Naive thymus-derived CD4-positive, alpha-beta T cell (primary cell): ENCODE measurements around the gene PCNP. TPM values are rescaled to one million over a fixed set of nuclear protein-coding genes. Genes with fewer than 3 reads are reported as not detected.

ENCODE experiments used
- ATAC-seq: fragments of 150-1000 bp; cut with Tn5 transposase; 2 replicates; pipeline ENCODE4 v1.10.0; 2021; ENCODE audit warnings: mild to moderate bottlenecking, moderate library complexity
- CTCF ChIA-PET: fragments of 350-600 bp; sonication (Branson Sonifier 250); formaldehyde crosslinking; loops from one replicate; lab custom pipeline; 2021; ENCODE audit warnings: antibody characterized with exemption; lab: Charles Lee
- POLR2A ChIA-PET: fragments of 350-600 bp; sonication (Branson Sonifier 250); formaldehyde crosslinking; loops from one replicate; lab custom pipeline; 2021; ENCODE audit warnings: antibody characterized with exemption, inconsistent platforms; lab: Charles Lee
- DNase-seq, 9 donors: peaks; one replicate each; pipeline versions ENCODE4 v3.0.0 to v3.0.0-alpha.2; 2020 to 2022; ENCODE audit warnings: mixed read lengths in 1 of 9
- H3K27ac ChIP-seq: one replicate; pipeline ENCODE4 v1.7.0; 2013; ENCODE audit warnings: mild to moderate bottlenecking, low read depth, low read length, moderate library complexity
- H3K27me3 ChIP-seq, 2 donors: one replicate each; pipeline ENCODE4 v1.7.0; 2013; ENCODE audit warnings: low read length in 2 of 2, mild to moderate bottlenecking in 2 of 2, moderate library complexity in 2 of 2; ENCODE audit not compliant: control insufficient read depth in 2 of 2, insufficient read depth in 2 of 2
- H3K36me3 ChIP-seq, 3 experiments: 1 replicate in 2 of 3; 2 replicates in 1 of 3; pipeline ENCODE4 v1.7.0; 2013; ENCODE audit warnings: low read length in 3 of 3, mild to moderate bottlenecking in 3 of 3, moderate library complexity in 1 of 3; ENCODE audit not compliant: insufficient read depth in 3 of 3, control insufficient read depth in 2 of 3
- H3K4me1 ChIP-seq, 2 donors: one replicate each; pipeline ENCODE4 v1.7.0; 2013; ENCODE audit warnings: low read length in 2 of 2, mild to moderate bottlenecking in 2 of 2, moderate library complexity in 1 of 2; ENCODE audit not compliant: control insufficient read depth in 2 of 2, insufficient read depth in 2 of 2
- H3K4me3 ChIP-seq: 2 replicates; pipeline ENCODE4 v1.7.0; 2013; ENCODE audit warnings: mild to moderate bottlenecking, low read length
- H3K9me3 ChIP-seq, 3 experiments: 1 replicate in 2 of 3; 2 replicates in 1 of 3; pipeline ENCODE4 v1.7.0; 2013; ENCODE audit warnings: low read length in 3 of 3; ENCODE audit not compliant: control insufficient read depth in 2 of 3
- H3K27ac Mint-ChIP-seq, 9 donors: one replicate each; pipeline ENCODE4 v1.8.0; 2020 to 2022; ENCODE audit warnings: mixed read lengths in 9 of 9, mild to moderate bottlenecking in 8 of 9, moderate library complexity in 5 of 9, inconsistent platforms in 2 of 9
- H3K27me3 Mint-ChIP-seq, 5 donors: one replicate each; pipeline ENCODE4 v1.8.0; 2021 to 2022; ENCODE audit warnings: mixed read lengths in 5 of 5, mild to moderate bottlenecking in 1 of 5
- H3K36me3 Mint-ChIP-seq, 5 donors: one replicate each; pipeline ENCODE4 v1.8.0; 2020 to 2022; ENCODE audit warnings: mixed read lengths in 5 of 5, mild to moderate bottlenecking in 3 of 5, inconsistent platforms in 1 of 5
- H3K4me1 Mint-ChIP-seq, 7 donors: one replicate each; pipeline ENCODE4 v1.8.0; 2020 to 2022; ENCODE audit warnings: mixed read lengths in 7 of 7, mild to moderate bottlenecking in 3 of 7, inconsistent platforms in 1 of 7
- H3K4me3 Mint-ChIP-seq, 10 donors: one replicate each; pipeline ENCODE4 v1.8.0; 2020 to 2022; ENCODE audit warnings: mild to moderate bottlenecking in 10 of 10, mixed read lengths in 10 of 10, moderate library complexity in 6 of 10, inconsistent platforms in 2 of 10
- H3K9me3 Mint-ChIP-seq, 11 donors: one replicate each; pipeline ENCODE4 v1.8.0; 2020 to 2022; ENCODE audit warnings: mixed read lengths in 11 of 11, mild to moderate bottlenecking in 4 of 11, inconsistent platforms in 1 of 11, moderate library complexity in 1 of 11
- intact Hi-C, 2 donors: fragments of 100-400 bp; cut with micrococcal nuclease; formaldehyde crosslinking; loops; one replicate each; pipeline ENCODE4 v1.15.1; 2023
- polyA plus RNA-seq, 2 donors: library from polyadenylated mRNA; unstranded; fragments of 300-500 nt; fragmentation: Illumina TruSeq; gene quantifications; one replicate each; pipeline ENCODE4 v1.2.3, GENCODE V29; 2021
- total RNA-seq, 6 experiments: library from RNA in 5 of 6; stranded (reverse) in 5 of 6; gene quantifications; 1 replicate in 5 of 6; 2 replicates in 1 of 6; pipeline ENCODE4 v1.2.3 and lab custom pipeline; 2021 to 2026

Gene PCNP
- total and polyA plus RNA-seq, 7 experiments from 2014 or later, result 78.2 to 172 (median 154) TPM

- Mint-ChIP-seq H3K27ac (no peak overlapping the region), H3K4me1 (peaks cover 0 to 8% (median 6%) of the 10 kb centered on the region in 7 donors), H3K9me3 (no peaks in the 10 kb centered on the region), H3K27me3 (peaks cover 7 to 16% (median 10%) of the 10 kb centered on the region in 5 donors), H3K4me3 (no peak overlapping the region), H3K36me3 (peaks cover 0 to 5% (median 0%) of the 10 kb centered on the region in 5 donors)
- intact Hi-C loops, result no loop called here
- H3K36me3 ChIP-seq, result no peaks in the 10 kb centered on the region
- ATAC-seq, result no peak
- peaks cover 0 to 3% of the 10 kb centered on the region in 2 donors for H3K4me1 ChIP-seq
- H3K27me3 ChIP-seq, result no peaks in the 10 kb centered on the region
- H3K9me3 ChIP-seq, result no peaks in the 10 kb centered on the region
- DNase-seq, result no peak
- no peak overlapping the region for H3K4me3 ChIP-seq
- CTCF ChIA-PET, result interaction anchor here (0.8 to 1.3 kb wide), 2 partner anchors 22 to 121 kb away, joined by 3 to 5 read pairs; no protein-coding TSS in a partner anchor
- POLR2A ChIA-PET, result no interaction called here
- H3K27ac ChIP-seq, result no peak overlapping the region
Measured at GRCh38 chr3:101556064-101556463, 17.9 kb upstream of the PCNP start.

- no peaks in the 10 kb centered on the region for H3K27me3 ChIP-seq
- H3K9me3 Mint-ChIP-seq, result no peaks in the 10 kb centered on the region
- CTCF ChIA-PET, result interaction anchor here (0.6 to 1.3 kb wide), 2 partner anchors 12 to 232 kb away, joined by 3 to 5 read pairs; partner anchors contain the start of gene PCNP
- peaks cover 19 to 48% (median 38%) of the 10 kb centered on the region in 7 donors for H3K4me1 Mint-ChIP-seq
- peak within 1 kb of the TSS; percentile 93 to 99 (median 98) for H3K27ac Mint-ChIP-seq
- peak within 1 kb of the TSS; percentile 95 to 99 (median 99) for H3K4me3 Mint-ChIP-seq
- peaks cover 10 to 33% (median 23%) of the 10 kb centered on the region in 5 donors for H3K36me3 Mint-ChIP-seq
- no peaks in the 10 kb centered on the region for H3K9me3 ChIP-seq
- peak within 1 kb of the TSS; percentile 94 for H3K4me3 ChIP-seq
- H3K27ac ChIP-seq, result peak within 1 kb of the TSS; percentile 93
- POLR2A ChIA-PET, result interaction anchor here (0.6 to 3.1 kb wide), 19 partner anchors 8 to 1237 kb away, joined by 3 to 24 read pairs (median 4); partner anchors contain the start of genes PCNP, RPL24 and SENP7
- peaks cover 8 to 14% of the 10 kb centered on the region in 2 donors for H3K4me1 ChIP-seq
- intact Hi-C loops, result loop anchor here (1.0 to 10.0 kb wide), 12 partner anchors 12 to 1301 kb away; partner anchors contain the start of genes SENP7 (in 2 of the 2), ZBTB11 (in 2 of the 2), CEP97 (in 1 of the 2) and NIT2 (in 1 of the 2)
- peaks cover 2 to 10% (median 3%) of the 10 kb centered on the region in 5 donors for H3K27me3 Mint-ChIP-seq
- peak; percentile 98 for ATAC-seq
- peak; percentile 77 to 94 (median 91) for DNase-seq
- H3K36me3 ChIP-seq, result peaks cover 0 to 20% (median 7%) of the 10 kb centered on the region in 3 experiments
Measured at GRCh38 chr3:101561630-101562328, 12.2 kb upstream of the PCNP start, which contains the start of gene TRMT10C. Gene TRMT10C (plus strand): TSS chr3:101561868. CDS start chr3:101564782, 2,914 bp downstream.

GRCh38 chr3:101567528-101568317, 6.3 kb upstream of the PCNP start:
- Histone ChIP-seq H3K27me3 (no peaks in the 10 kb centered on the region), H3K9me3 (no peaks in the 10 kb centered on the region), H3K36me3 (peaks cover 0 to 23% (median 7%) of the 10 kb centered on the region in 3 experiments), H3K27ac (no peak overlapping the region), H3K4me1 (peaks cover 5 to 28% of the 10 kb centered on the region in 2 donors), H3K4me3 (no peak overlapping the region)
- peak overlapping the region in 1 of 10 donors; percentile 18 for H3K4me3 Mint-ChIP-seq
- ATAC-seq, result no peak
- POLR2A ChIA-PET, result interaction anchor here (0.6 to 0.9 kb wide), 3 partner anchors 22 to 421 kb away, joined by 3 to 4 read pairs (median 3); no protein-coding TSS in a partner anchor
- CTCF ChIA-PET, result no interaction called here
- no peaks in the 10 kb centered on the region for H3K27me3 Mint-ChIP-seq
- DNase-seq, result peak in 1 of 9 donors; percentile 34
- intact Hi-C loops, result loop anchor here in 1 of 2 donors (10.0 kb wide), 1 partner anchor 1233 kb away; the partner anchor contains the start of gene NIT2
- H3K36me3 Mint-ChIP-seq, result peaks cover 14 to 33% (median 31%) of the 10 kb centered on the region in 5 donors
- peaks cover 33 to 81% (median 68%) of the 10 kb centered on the region in 7 donors for H3K4me1 Mint-ChIP-seq
- H3K27ac Mint-ChIP-seq, result peak overlapping the region; percentile 2 to 77 (median 56)
- no peaks in the 10 kb centered on the region for H3K9me3 Mint-ChIP-seq

GRCh38 chr3:101571028-101571895, 2.7 kb upstream of the PCNP start:
- Mint-ChIP-seq H3K4me3 (peak overlapping the region; percentile 38 to 77 (median 68)), H3K36me3 (peaks cover 10 to 19% (median 15%) of the 10 kb centered on the region in 5 donors), H3K4me1 (peaks cover 27 to 82% (median 70%) of the 10 kb centered on the region in 7 donors), H3K27me3 (peaks cover 0 to 2% (median 0%) of the 10 kb centered on the region in 5 donors), H3K9me3 (no peaks in the 10 kb centered on the region), H3K27ac (peak overlapping the region; percentile 60 to 99 (median 92))
- Histone ChIP-seq H3K9me3 (no peaks in the 10 kb centered on the region), H3K36me3 (peaks cover 0 to 17% (median 0%) of the 10 kb centered on the region in 3 experiments), H3K4me3 (no peak overlapping the region), H3K27me3 (no peaks in the 10 kb centered on the region), H3K27ac (peak overlapping the region; percentile 58), H3K4me1 (peaks cover 20 to 36% of the 10 kb centered on the region in 2 donors)
- ATAC-seq (no peak), DNase-seq (peak in 7 of 9 donors; percentile 37 to 60 (median 52))
- CTCF ChIA-PET, result interaction anchor here (0.5 kb wide), 1 partner anchor 7 kb away, joined by 5 read pairs; no protein-coding TSS in a partner anchor
- intact Hi-C loops, result loop anchor here (5.0 to 10.0 kb wide), 2 partner anchors 366 to 654 kb away; no protein-coding TSS in a partner anchor
- POLR2A ChIA-PET, result interaction anchor here (0.7 to 5.0 kb wide), 5 partner anchors 9 to 217 kb away, joined by 3 to 73 read pairs (median 4); partner anchors contain the start of genes TRMT10C and ZBTB11

- peak overlapping the region; percentile 89 for H3K4me3 ChIP-seq
- H3K27me3 ChIP-seq, result no peaks in the 10 kb centered on the region
- intact Hi-C loops, result loop anchor here (1.0 to 10.0 kb wide), 13 partner anchors 61 to 1173 kb away; partner anchors contain the start of genes CEP97 (in 2 of the 2), NXPE3 (in 2 of the 2), RPL24 (in 2 of the 2) and SENP7 (in 2 of the 2)
- CTCF ChIA-PET, result interaction anchor here (0.7 to 1.6 kb wide), 4 partner anchors 12 to 110 kb away, joined by 3 to 5 read pairs (median 4); partner anchors contain the start of gene TRMT10C
- peaks cover 37 to 56% of the 10 kb centered on the region in 2 donors for H3K4me1 ChIP-seq
- Mint-ChIP-seq H3K9me3 (no peaks in the 10 kb centered on the region), H3K27ac (peak overlapping the region; percentile 92 to 99 (median 98)), H3K36me3 (peaks cover 7 to 18% (median 10%) of the 10 kb centered on the region in 5 donors), H3K4me1 (peaks cover 32 to 89% (median 76%) of the 10 kb centered on the region in 7 donors), H3K4me3 (peak overlapping the region; percentile 91 to 100 (median 95)), H3K27me3 (peaks cover 0 to 2% (median 0%) of the 10 kb centered on the region in 5 donors)
- H3K9me3 ChIP-seq, result no peaks in the 10 kb centered on the region
- peak in 4 of 9 donors; percentile 15 to 71 (median 53) for DNase-seq
- peaks cover 0 to 7% (median 0%) of the 10 kb centered on the region in 3 experiments for H3K36me3 ChIP-seq
- H3K27ac ChIP-seq, result peak overlapping the region; percentile 95
- POLR2A ChIA-PET, result interaction anchor here (0.5 to 5.0 kb wide), 33 partner anchors 10 to 1314 kb away, joined by 3 to 73 read pairs (median 5); partner anchors contain the start of genes NFKBIZ, NXPE3, RPL24 and SENP7
- ATAC-seq, result peak; percentile 46
Measured at GRCh38 chr3:101574388-101575112, 570 bp downstream of the PCNP start.
